HepG2 (cell line): Measurements from ENCODE around the gene CEP19. TPM values are rescaled to one million over a fixed set of nuclear protein-coding genes. Genes with fewer than 3 reads are reported as not detected.

Experiments
- ARNTL ChIP-seq: sonication (generic); formaldehyde crosslinking; IDR thresholded peaks from 2 replicates; pipeline ENCODE4 v1.4.0; 2020; ENCODE audit warnings: mild to moderate bottlenecking, missing genetic modification reagents
- ATAD3A ChIP-seq: sonication (generic); formaldehyde crosslinking; IDR thresholded peaks from 2 replicates; pipeline ENCODE4 v1.4.0; 2020; ENCODE audit warnings: missing genetic modification reagents
- FIP1L1 ChIP-seq: fragments of 200-400 bp; formaldehyde crosslinking; IDR thresholded peaks from 2 replicates; pipeline ENCODE4 v1.6.1; 2018; ENCODE audit warnings: low read depth, mild to moderate bottlenecking, low read length, moderate library complexity, borderline replicate concordance; ENCODE audit not compliant: insufficient read depth
- FOXA1 ChIP-seq, 2 experiments: fragments of 450-650 bp in 1 of 2; sonication (generic) in 1 of 2; formaldehyde crosslinking in 1 of 2; IDR thresholded peaks; 2 replicates each; pipeline versions ENCODE4 v1.4.0 to v1.6.1; 2016 to 2020; ENCODE audit warnings: missing genetic modification reagents in 1 of 2
- KAT7 ChIP-seq: IDR thresholded peaks from 2 replicates; pipeline ENCODE4 v1.6.1; 2018; ENCODE audit warnings: borderline replicate concordance, missing compliant biosample characterization
- NFYB ChIP-seq: sonication (generic); formaldehyde crosslinking; IDR thresholded peaks from 2 replicates; pipeline ENCODE4 v1.4.0; 2020; ENCODE audit warnings: missing genetic modification reagents
- POLR2AphosphoS5 ChIP-seq: IDR thresholded peaks from 2 replicates; pipeline ENCODE4 v1.6.1; 2012; ENCODE audit warnings: low read depth, low read length
- RELA ChIP-seq: sonication (generic); formaldehyde crosslinking; IDR thresholded peaks from 2 replicates; pipeline ENCODE4 v1.4.0; 2020; ENCODE audit warnings: missing genetic modification reagents
- RFX5 ChIP-seq: IDR thresholded peaks from 2 replicates; pipeline ENCODE4 v1.6.1; 2011; ENCODE audit warnings: low read depth, low read length, improper control_type of control experiment
- SNAPC2 ChIP-seq: sonication (generic); formaldehyde crosslinking; IDR thresholded peaks from 2 replicates; pipeline ENCODE4 v1.8.1; 2022; ENCODE audit warnings: mild to moderate bottlenecking, missing genetic modification reagents
- STAG1 ChIP-seq: sonication (generic); formaldehyde crosslinking; IDR thresholded peaks from 2 replicates; pipeline ENCODE4 v1.4.0; 2020; ENCODE audit warnings: missing genetic modification reagents
- TCF7L2 ChIP-seq: IDR thresholded peaks from 2 replicates; pipeline ENCODE4 v1.6.1; 2011; ENCODE audit warnings: mild to moderate bottlenecking, low read depth, low read length, moderate library complexity
- U2AF2 ChIP-seq: fragments of 200-400 bp; formaldehyde crosslinking; IDR thresholded peaks from 2 replicates; pipeline ENCODE4 v1.6.1; 2017; ENCODE audit warnings: low read depth, mild to moderate bottlenecking, low read length
- XRCC5 ChIP-seq: fragments of 200-400 bp; formaldehyde crosslinking; optimal IDR thresholded peaks from 2 replicates; pipeline ENCODE3; 2017; ENCODE audit warnings: mild to moderate bottlenecking, low read length
- ZFYVE20 ChIP-seq: sonication (generic); formaldehyde crosslinking; IDR thresholded peaks from 2 replicates; pipeline ENCODE4 v1.8.0; 2023; ENCODE audit warnings: low read depth, mild to moderate bottlenecking, moderate library complexity, missing genetic modification reagents, borderline replicate concordance
- ZNF12 ChIP-seq: sonication (generic); formaldehyde crosslinking; IDR thresholded peaks from 2 replicates; pipeline ENCODE4 v1.5.0; 2020; ENCODE audit warnings: missing genetic modification reagents
- ZNF160 ChIP-seq: sonication (generic); formaldehyde crosslinking; IDR thresholded peaks from 2 replicates; pipeline ENCODE4 v1.8.0; 2022; ENCODE audit warnings: mild to moderate bottlenecking, inconsistent platforms, missing genetic modification reagents
- ZNF205 ChIP-seq: IDR thresholded peaks from 2 replicates; pipeline ENCODE4 v1.6.1; 2018; ENCODE audit warnings: missing biosample characterization, missing genetic modification reagents
- ZNF232 ChIP-seq: sonication (generic); formaldehyde crosslinking; IDR thresholded peaks from 2 replicates; pipeline ENCODE4 v1.4.0; 2020; ENCODE audit warnings: missing genetic modification reagents, borderline replicate concordance
- ZNF276 ChIP-seq: sonication (generic); formaldehyde crosslinking; IDR thresholded peaks from 2 replicates; pipeline ENCODE4 v1.4.0; 2020; ENCODE audit warnings: mild to moderate bottlenecking, low read depth, missing genetic modification reagents
- ZNF367 ChIP-seq: sonication (generic); formaldehyde crosslinking; IDR thresholded peaks from 2 replicates; pipeline ENCODE4 v1.4.0; 2020; ENCODE audit warnings: missing genetic modification reagents, borderline replicate concordance
- ZNF547 ChIP-seq: sonication (generic); formaldehyde crosslinking; IDR thresholded peaks from 2 replicates; pipeline ENCODE4 v1.5.1; 2020; ENCODE audit warnings: mild to moderate bottlenecking, missing genetic modification reagents
- ZNF678 ChIP-seq: sonication (generic); formaldehyde crosslinking; IDR thresholded peaks from 2 replicates; pipeline ENCODE4 v1.4.0; 2020; ENCODE audit warnings: mild to moderate bottlenecking, missing genetic modification reagents
- ZZZ3 ChIP-seq: sonication (generic); formaldehyde crosslinking; IDR thresholded peaks from 2 replicates; pipeline ENCODE4 v1.4.0; 2020; ENCODE audit warnings: missing genetic modification reagents, mild to moderate bottlenecking, borderline replicate concordance
- polyA plus RNA-seq, 8 experiments: library from polyadenylated mRNA; depleted of rRNA in 3 of 8; stranded (reverse) in 7 of 8; unstranded in 1 of 8; fragments of >200 nt; fragmentation: Illumina TruSeq in 4 of 8; extraction: Trizol in 4 of 8; gene quantifications; 2 replicates each; pipeline versions ENCODE4 v1.2.1 to v1.2.3, GENCODE V29; 2011 to 2016; ENCODE audit warnings: low read depth in 4 of 8, missing spikeins in 1 of 8, mixed read lengths in 1 of 8; ENCODE audit not compliant: insufficient read depth in 1 of 8
- total RNA-seq, 5 experiments: library from RNA; depleted of rRNA; stranded (reverse); fragments of >200 nt; fragmentation: Illumina TruSeq; extraction: Trizol; gene quantifications; 2 replicates each; pipeline ENCODE4 v1.2.3, GENCODE V29; 2016; ENCODE audit warnings: low read depth in 1 of 5
- TF ChIP-seq, protein P1 (sequence below): IDR thresholded peaks from 2 replicates; pipeline ENCODE4 v1.6.1; 2012; ENCODE audit warnings: low read length, improper control_type of control experiment
- TF ChIP-seq, protein P2 (sequence below): sonication (generic); formaldehyde crosslinking; IDR thresholded peaks from 2 replicates; pipeline ENCODE4 v1.5.0; 2020; ENCODE audit warnings: missing genetic modification reagents

CEP19 gene
- total and polyA plus RNA-seq, 2 of the 13 experiments (the other 11 are each of a cell fraction or from before 2014, with no cell fraction given) = 0.48 to 1.2 TPM

GRCh38 chr3:196754091-196754981, 42.3 kb upstream of the CEP19 start (continued):
- no peak for TF ChIP-seq FOXA1 (IDR thresholded peaks at IDR 0.05)
- no peak for TF ChIP-seq FOXA1 (CRISPR knock-in tag; IDR thresholded peaks at IDR 0.05)
- peak; percentile 50 for TF ChIP-seq XRCC5
- TF ChIP-seq U2AF2 = no peak
- TF ChIP-seq, protein P1, sequence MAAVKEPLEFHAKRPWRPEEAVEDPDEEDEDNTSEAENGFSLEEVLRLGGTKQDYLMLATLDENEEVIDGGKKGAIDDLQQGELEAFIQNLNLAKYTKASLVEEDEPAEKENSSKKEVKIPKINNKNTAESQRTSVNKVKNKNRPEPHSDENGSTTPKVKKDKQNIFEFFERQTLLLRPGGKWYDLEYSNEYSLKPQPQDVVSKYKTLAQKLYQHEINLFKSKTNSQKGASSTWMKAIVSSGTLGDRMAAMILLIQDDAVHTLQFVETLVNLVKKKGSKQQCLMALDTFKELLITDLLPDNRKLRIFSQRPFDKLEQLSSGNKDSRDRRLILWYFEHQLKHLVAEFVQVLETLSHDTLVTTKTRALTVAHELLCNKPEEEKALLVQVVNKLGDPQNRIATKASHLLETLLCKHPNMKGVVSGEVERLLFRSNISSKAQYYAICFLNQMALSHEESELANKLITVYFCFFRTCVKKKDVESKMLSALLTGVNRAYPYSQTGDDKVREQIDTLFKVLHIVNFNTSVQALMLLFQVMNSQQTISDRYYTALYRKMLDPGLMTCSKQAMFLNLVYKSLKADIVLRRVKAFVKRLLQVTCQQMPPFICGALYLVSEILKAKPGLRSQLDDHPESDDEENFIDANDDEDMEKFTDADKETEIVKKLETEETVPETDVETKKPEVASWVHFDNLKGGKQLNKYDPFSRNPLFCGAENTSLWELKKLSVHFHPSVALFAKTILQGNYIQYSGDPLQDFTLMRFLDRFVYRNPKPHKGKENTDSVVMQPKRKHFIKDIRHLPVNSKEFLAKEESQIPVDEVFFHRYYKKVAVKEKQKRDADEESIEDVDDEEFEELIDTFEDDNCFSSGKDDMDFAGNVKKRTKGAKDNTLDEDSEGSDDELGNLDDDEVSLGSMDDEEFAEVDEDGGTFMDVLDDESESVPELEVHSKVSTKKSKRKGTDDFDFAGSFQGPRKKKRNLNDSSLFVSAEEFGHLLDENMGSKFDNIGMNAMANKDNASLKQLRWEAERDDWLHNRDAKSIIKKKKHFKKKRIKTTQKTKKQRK = no peak
- no peak for TF ChIP-seq STAG1 (CRISPR knock-in tag)
- no peak for TF ChIP-seq ZNF367 (CRISPR knock-in tag)
- no peak for TF ChIP-seq RFX5
- no peak for TF ChIP-seq NFYB
- TF ChIP-seq ARNTL (CRISPR knock-in tag) = no peak
- TF ChIP-seq, protein P2, sequence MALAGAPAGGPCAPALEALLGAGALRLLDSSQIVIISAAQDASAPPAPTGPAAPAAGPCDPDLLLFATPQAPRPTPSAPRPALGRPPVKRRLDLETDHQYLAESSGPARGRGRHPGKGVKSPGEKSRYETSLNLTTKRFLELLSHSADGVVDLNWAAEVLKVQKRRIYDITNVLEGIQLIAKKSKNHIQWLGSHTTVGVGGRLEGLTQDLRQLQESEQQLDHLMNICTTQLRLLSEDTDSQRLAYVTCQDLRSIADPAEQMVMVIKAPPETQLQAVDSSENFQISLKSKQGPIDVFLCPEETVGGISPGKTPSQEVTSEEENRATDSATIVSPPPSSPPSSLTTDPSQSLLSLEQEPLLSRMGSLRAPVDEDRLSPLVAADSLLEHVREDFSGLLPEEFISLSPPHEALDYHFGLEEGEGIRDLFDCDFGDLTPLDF (CRISPR knock-in tag) = no peak
- no peak for TF ChIP-seq ATAD3A
- TF ChIP-seq ZNF160 = no peak
- no peak for TF ChIP-seq RELA (CRISPR knock-in tag)
- no peak for TF ChIP-seq ZFYVE20 (CRISPR knock-in tag)
- TF ChIP-seq KAT7 = 0 out of 2 replicates have a peak, but pooled peaks have one; percentile 33
- no peak for TF ChIP-seq POLR2AphosphoS5
- 0 out of 2 replicates have a peak, but pooled peaks have one; percentile 34 for TF ChIP-seq ZNF547 (CRISPR knock-in tag)
- TF ChIP-seq ZNF276 (CRISPR knock-in tag) = no peak
- TF ChIP-seq ZNF205 (CRISPR knock-in tag) = no peak
- no peak for TF ChIP-seq ZNF678
- no peak for TF ChIP-seq ZNF232 (CRISPR knock-in tag)
- no peak for TF ChIP-seq TCF7L2
- TF ChIP-seq ZZZ3 = no peak
- no peak for TF ChIP-seq SNAPC2 (CRISPR knock-in tag)
- TF ChIP-seq ZNF12 (CRISPR knock-in tag) = no peak
- TF ChIP-seq FIP1L1 = no peak
